HG02571 (cell line): Measurements from ENCODE around the gene SOX6.
"Not testable (repeated sequence)": the region's sequence is repeated elsewhere in the genome, so short reads cannot be mapped to it uniquely, and the experiment has no call there.

Experiments used
- ATAC-seq: cut with Tn5 transposase; IDR thresholded peaks from one replicate; pipeline ENCODE4 v1.9.1; 2021; ENCODE audit warnings: mild to moderate bottlenecking, moderate library complexity; ENCODE audit not compliant: unreplicated experiment

SOX6 gene

GRCh38 chr11:16356057-16356760 lies at the start of gene SOX6:
Gene SOX6 (minus strand): TSS chr11:16356546. CDS start chr11:16341248, 15,298 bp downstream.
- no peak for ATAC-seq

- no peak for ATAC-seq
Measured at GRCh38 chr11:16404781-16405285, 48.5 kb upstream of the SOX6 start.

GRCh38 chr11:16403851-16404250 lies 47.5 kb upstream of the SOX6 start:
- ATAC-seq: no peak

GRCh38 chr11:16403448-16403803 lies 47.1 kb upstream of the SOX6 start:
- ATAC-seq: no peak

- ATAC-seq: no peak
Measured at GRCh38 chr11:16402654-16403447, 46.5 kb upstream of the SOX6 start.

- ATAC-seq: no peak
Measured at GRCh38 chr11:16397390-16397789, 41.0 kb upstream of the SOX6 start.

GRCh38 chr11:16395601-16396000 lies 39.3 kb upstream of the SOX6 start:
- ATAC-seq: no peak

- no peak for ATAC-seq
Measured at GRCh38 chr11:16394947-16395346, 38.6 kb upstream of the SOX6 start.

- no peak for ATAC-seq
Measured at GRCh38 chr11:16393340-16393739, 37.0 kb upstream of the SOX6 start.

GRCh38 chr11:16392616-16393015 lies 36.3 kb upstream of the SOX6 start:
- ATAC-seq: no peak

GRCh38 chr11:16390826-16391225 lies 34.5 kb upstream of the SOX6 start:
- ATAC-seq: not testable (repeated sequence)

GRCh38 chr11:16385099-16385498 lies 28.8 kb upstream of the SOX6 start:
- ATAC-seq: no peak

GRCh38 chr11:16382638-16383380 lies 26.5 kb upstream of the SOX6 start:
- ATAC-seq: no peak

GRCh38 chr11:16382186-16382585 lies 25.8 kb upstream of the SOX6 start:
- no peak for ATAC-seq

- no peak for ATAC-seq
Measured at GRCh38 chr11:16380941-16381568, 24.7 kb upstream of the SOX6 start.

GRCh38 chr11:16378906-16379305 lies 22.6 kb upstream of the SOX6 start:
- no peak for ATAC-seq

GRCh38 chr11:16377746-16378145 lies 21.4 kb upstream of the SOX6 start:
- no peak for ATAC-seq

GRCh38 chr11:16375664-16376063 lies 19.3 kb upstream of the SOX6 start:
- ATAC-seq: not testable (repeated sequence)

- ATAC-seq: no peak
Measured at GRCh38 chr11:16373768-16374167, 17.4 kb upstream of the SOX6 start.

GRCh38 chr11:16372355-16372754 lies 16.0 kb upstream of the SOX6 start:
- no peak for ATAC-seq

GRCh38 chr11:16367252-16367651 lies 10.9 kb upstream of the SOX6 start:
- ATAC-seq: no peak
